ENCODE data around the gene EAF1. TPM values are rescaled to one million over a fixed set of nuclear protein-coding genes. Genes with fewer than 3 reads are reported as not detected.

The EAF1 gene
- total and polyA plus RNA-seq, 2 of the 8 experiments (the other 6 are each of a cell fraction or from before 2014, with no cell fraction given), result 13.9 to 26.8 TPM

- Histone ChIP-seq H3K14ac (ENCODE audit: insufficient read length) (no peak overlapping the region), H3K4ac (replicated peaks; ENCODE audit: insufficient read length, low read depth, low read length) (no peak overlapping the region), H3K23ac (ENCODE audit: insufficient read length) (no peak overlapping the region), H3K4me3 (ENCODE audit: extremely low read depth in 1 of 4, insufficient read depth in 2 of 4, low read depth in 3 of 4, low read length in 4 of 4) (no peak overlapping the region), H2BK20ac (ENCODE audit: low read length) (no peak overlapping the region), H2BK15ac (ENCODE audit: low read length) (no peak overlapping the region), H3K56ac (replicated peaks; ENCODE audit: insufficient read length, low read depth, low read length) (no peak overlapping the region), H4K20me1 (replicated peaks in 1 of 2; ENCODE audit: control insufficient read depth in 1 of 2, insufficient read depth in 2 of 2, low read length in 2 of 2) (no peaks in the 10 kb centered on the region), H3K79me2 (ENCODE audit: control insufficient read depth in 1 of 2, insufficient read depth in 2 of 2, low read length in 2 of 2) (no peaks in the 10 kb centered on the region), H3K4me1 (replicated peaks in 1 of 4; ENCODE audit: control insufficient read depth in 3 of 4, insufficient read depth in 4 of 4, low read length in 3 of 4) (no peaks in the 10 kb centered on the region), H3K79me1 (ENCODE audit: low read depth, low read length) (no peaks in the 10 kb centered on the region), H4K5ac (ENCODE audit: insufficient read length, low read depth, low read length) (no peak overlapping the region), H2BK120ac (replicated peaks; ENCODE audit: low read depth, low read length) (no peak overlapping the region), H3K23me2 (ENCODE audit: low read depth, low read length) (no peaks in the 10 kb centered on the region), H2BK5ac (ENCODE audit: low read depth, low read length) (no peak overlapping the region), H3K27me3 (replicated peaks in 1 of 4; ENCODE audit: control insufficient read depth in 3 of 4, extremely low read depth in 1 of 4, insufficient read depth in 3 of 4, low read length in 3 of 4) (no peaks in the 10 kb centered on the region), H4K91ac (replicated peaks; ENCODE audit: insufficient read length, low read length) (no peak overlapping the region), H3K4me2 (ENCODE audit: insufficient read depth in 1 of 2, low read depth in 2 of 2, low read length in 2 of 2) (no peak overlapping the region), H4K8ac (ENCODE audit: extremely low read depth, insufficient read depth, low read length) (no peak overlapping the region; the same call in 1 of the 2 replicates), H2AK5ac (ENCODE audit: low read depth, low read length) (no peak overlapping the region), H3K9ac (replicated peaks in 1 of 4; ENCODE audit: extremely low read depth in 1 of 4, low read depth in 3 of 4, low read length in 3 of 4) (no peak overlapping the region), H3K27ac (ENCODE audit: low read depth, low read length) (no peak overlapping the region), H2BK12ac (ENCODE audit: low read depth, low read length) (no peak overlapping the region), H2AFZ (ENCODE audit: low read length) (no peak overlapping the region), H3K9me3 (ENCODE audit: insufficient read depth in 2 of 2, low read depth in 1 of 2, low read length in 1 of 2) (no peaks in the 10 kb centered on the region), H3K18ac (ENCODE audit: extremely low read depth, low read length) (no peak overlapping the region), H3K36me3 (ENCODE audit: control insufficient read depth in 2 of 4, insufficient read depth in 4 of 4, low read length in 3 of 4) (no peaks in the 10 kb centered on the region)
- no peak for FAIRE-seq
- CTCF ChIA-PET (ENCODE audit: partially characterized antibody), result interaction anchor here (0.6 to 1.6 kb wide), 5 partner anchors 11 to 124 kb away, joined by 3 to 5 read pairs (median 3); no protein-coding TSS in a partner anchor
- no peak for DNase-seq (ENCODE audit: low read depth in 1 of 2, low spot score in 2 of 2)
- no peak for TF ChIP-seq EGR1 (IDR thresholded peaks at IDR 0.05; ENCODE audit: borderline replicate concordance, low read depth, low read length)
- TF ChIP-seq ATF2 (IDR thresholded peaks at IDR 0.05; ENCODE audit: low read length), result no peak
- no peak for TF ChIP-seq SP4 (IDR thresholded peaks at IDR 0.05; ENCODE audit: low read length)
- no peak for TF ChIP-seq TCF12 (IDR thresholded peaks at IDR 0.05; ENCODE audit: low read depth, low read length)
- TF ChIP-seq PHF8 (conservative IDR thresholded peaks at IDR 0.05; ENCODE audit: low read depth, low read length), result no peak
- no peak for TF ChIP-seq HDAC2 (IDR thresholded peaks at IDR 0.05; ENCODE audit: borderline replicate concordance in 1 of 2, low read depth in 2 of 2, low read length in 2 of 2)
- TF ChIP-seq SRF (IDR thresholded peaks at IDR 0.05; ENCODE audit: low read depth, low read length), result no peak
- TF ChIP-seq BACH1 (IDR thresholded peaks at IDR 0.05; ENCODE audit: low read length), result no peak
- TF ChIP-seq ATF3 (IDR thresholded peaks at IDR 0.05; ENCODE audit: insufficient read depth, low read depth, low read length), result no peak
- TF ChIP-seq TAF1 (IDR thresholded peaks at IDR 0.05; ENCODE audit: low read depth, low read length), result no peak
- POLR2A ChIA-PET (ENCODE audit: partially characterized antibody), result interaction anchor here (0.6 kb wide), 1 partner anchor 346 kb away, joined by 3 read pairs; no protein-coding TSS in a partner anchor
Observed at GRCh38 chr3:15454965-15455364, 27.6 kb downstream of the EAF1 start.

Data from H1 (cell line).